Fibroblast of lung (primary cell): ENCODE results near the gene NOD1. TPM values are rescaled to one million over a fixed set of nuclear protein-coding genes. Genes with fewer than 3 reads are reported as not detected.

Experiments
- DNase-seq, 2 donors: peaks; one replicate each; pipeline versions ENCODE4 v3.0.0 to v3.0.0-alpha.2; 2010; ENCODE audit warnings: low read depth in 2 of 2
- H2AFZ ChIP-seq: 2 replicates; pipeline ENCODE4 v1.5.1; 2012; ENCODE audit warnings: low read length, control low read depth, inconsistent platforms
- H3K27ac ChIP-seq: 2 replicates; pipeline ENCODE4 v1.5.1; 2011; ENCODE audit warnings: low read length, control low read depth; ENCODE audit not compliant: insufficient read depth
- H3K27me3 ChIP-seq: 2 replicates; pipeline ENCODE4 v1.5.1; 2011; ENCODE audit warnings: mild to moderate bottlenecking, low read length; ENCODE audit not compliant: control insufficient read depth, insufficient read depth
- H3K36me3 ChIP-seq: 2 replicates; pipeline ENCODE4 v1.5.1; 2011; ENCODE audit warnings: low read length; ENCODE audit not compliant: control insufficient read depth, insufficient read depth
- H3K4me1 ChIP-seq: 2 replicates; pipeline ENCODE4 v1.5.1; 2011; ENCODE audit warnings: low read length; ENCODE audit not compliant: control insufficient read depth, insufficient read depth; ENCODE audit errors: extremely low read depth
- H3K4me2 ChIP-seq: 2 replicates; pipeline ENCODE4 v1.5.1; 2011; ENCODE audit warnings: low read length, control low read depth; ENCODE audit not compliant: insufficient read depth; ENCODE audit errors: extremely low read depth
- H3K4me3 ChIP-seq, 4 experiments: fragments of 200-600 bp in 1 of 4; sonication (generic) in 1 of 4; replicated peaks in 1 of 4; 2 replicates each; pipeline ENCODE4 v1.5.1; 2011 to 2016; ENCODE audit warnings: low read length in 4 of 4, low read depth in 3 of 4, mild to moderate bottlenecking in 3 of 4, control low read depth in 2 of 4, inconsistent platforms in 1 of 4, mixed read lengths in 1 of 4; ENCODE audit not compliant: insufficient read depth in 1 of 4; ENCODE audit errors: control extremely low read depth in 1 of 4
- H3K79me2 ChIP-seq: 2 replicates; pipeline ENCODE4 v1.5.1; 2012; ENCODE audit warnings: mild to moderate bottlenecking, low read length, inconsistent platforms; ENCODE audit not compliant: control insufficient read depth, insufficient read depth
- H3K9ac ChIP-seq: 2 replicates; pipeline ENCODE4 v1.5.1; 2011; ENCODE audit warnings: mild to moderate bottlenecking, low read length, control low read depth; ENCODE audit not compliant: insufficient read depth
- H3K9me3 ChIP-seq: 2 replicates; pipeline ENCODE4 v1.5.1; 2012; ENCODE audit warnings: low read depth, low read length; ENCODE audit not compliant: control insufficient read depth, insufficient read depth
- H4K20me1 ChIP-seq: 2 replicates; pipeline ENCODE4 v1.5.1; 2011; ENCODE audit warnings: low read length; ENCODE audit not compliant: control insufficient read depth, insufficient read depth; ENCODE audit errors: extremely low read depth
- EZH2 ChIP-seq: IDR thresholded peaks from 2 replicates; pipeline ENCODE4 v1.5.1; 2012; ENCODE audit warnings: low read length, control low read depth, mild to moderate bottlenecking; ENCODE audit errors: missing control alignments
- polyA plus RNA-seq, 2 donors: library from polyadenylated mRNA; depleted of rRNA in 1 of 2; stranded (reverse) in 1 of 2; unstranded in 1 of 2; fragments of >200 nt; gene quantifications; 2 replicates each; pipeline ENCODE4 v1.2.1, GENCODE V29; 2011 to 2012; ENCODE audit warnings: missing spikeins in 1 of 2
- total RNA-seq: library from RNA; depleted of rRNA; stranded (reverse); fragments of >200 nt; gene quantifications from 2 replicates; pipeline ENCODE4 v1.2.1, GENCODE V29; 2014
- TF ChIP-seq, protein P1 (sequence below), 2 donors: IDR thresholded peaks in 1 of 2; conservative IDR thresholded peaks in 1 of 2; 1 replicate in 1 of 2; 2 replicates in 1 of 2; pipeline ENCODE4 v1.5.1; 2011 to 2012; ENCODE audit warnings: low read length in 2 of 2, control low read depth in 1 of 2, inconsistent platforms in 1 of 2, low read depth in 1 of 2, mild to moderate bottlenecking in 1 of 2

Gene NOD1
- total and polyA plus RNA-seq, 2 donors (not counting 1 experiment from before 2014, with no cell fraction given), result 3.3 to 7.3 TPM

DNA sequence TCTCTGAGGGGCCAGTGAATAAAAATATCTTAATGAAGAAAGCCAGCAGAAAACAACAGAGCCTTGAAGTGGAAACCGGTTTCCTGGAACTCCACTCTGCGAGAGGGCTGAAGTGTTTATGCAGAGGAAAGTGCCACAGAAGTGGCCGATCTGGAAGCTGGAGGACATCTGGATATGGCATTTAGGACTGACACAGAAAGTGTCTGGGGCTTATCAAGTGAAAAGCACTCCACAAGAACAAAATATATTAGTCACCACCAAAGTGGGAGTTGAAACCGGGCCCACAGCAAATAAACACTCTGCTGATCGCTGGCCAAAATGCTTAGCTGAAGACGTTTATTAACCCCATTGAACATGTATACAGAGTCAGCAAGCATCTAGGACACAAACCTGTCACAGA, 7.8 kb downstream of the NOD1 start:
- no peaks in the 10 kb centered on the region for H4K20me1 ChIP-seq
- peak overlapping the region in 2 of 4 experiments; percentile 18 to 23 for H3K4me3 ChIP-seq
- peak overlapping the region; percentile 89 for H3K27ac ChIP-seq
- no peaks in the 10 kb centered on the region for H3K27me3 ChIP-seq
- H3K4me1 ChIP-seq, result peaks cover 51% of the 10 kb centered on the region
- H3K4me2 ChIP-seq, result peak overlapping the region; percentile 67
- no peak overlapping the region for H2AFZ ChIP-seq
- no peak overlapping the region for H3K9ac ChIP-seq
- H3K36me3 ChIP-seq, result no peaks in the 10 kb centered on the region
- peak; percentile 89 to 92 for DNase-seq
- TF ChIP-seq, protein P1, sequence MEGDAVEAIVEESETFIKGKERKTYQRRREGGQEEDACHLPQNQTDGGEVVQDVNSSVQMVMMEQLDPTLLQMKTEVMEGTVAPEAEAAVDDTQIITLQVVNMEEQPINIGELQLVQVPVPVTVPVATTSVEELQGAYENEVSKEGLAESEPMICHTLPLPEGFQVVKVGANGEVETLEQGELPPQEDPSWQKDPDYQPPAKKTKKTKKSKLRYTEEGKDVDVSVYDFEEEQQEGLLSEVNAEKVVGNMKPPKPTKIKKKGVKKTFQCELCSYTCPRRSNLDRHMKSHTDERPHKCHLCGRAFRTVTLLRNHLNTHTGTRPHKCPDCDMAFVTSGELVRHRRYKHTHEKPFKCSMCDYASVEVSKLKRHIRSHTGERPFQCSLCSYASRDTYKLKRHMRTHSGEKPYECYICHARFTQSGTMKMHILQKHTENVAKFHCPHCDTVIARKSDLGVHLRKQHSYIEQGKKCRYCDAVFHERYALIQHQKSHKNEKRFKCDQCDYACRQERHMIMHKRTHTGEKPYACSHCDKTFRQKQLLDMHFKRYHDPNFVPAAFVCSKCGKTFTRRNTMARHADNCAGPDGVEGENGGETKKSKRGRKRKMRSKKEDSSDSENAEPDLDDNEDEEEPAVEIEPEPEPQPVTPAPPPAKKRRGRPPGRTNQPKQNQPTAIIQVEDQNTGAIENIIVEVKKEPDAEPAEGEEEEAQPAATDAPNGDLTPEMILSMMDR (conservative IDR thresholded peaks at IDR 0.05 in 1 of 2, IDR thresholded peaks at IDR 0.05 in 1 of 2; ENCODE audit: low read depth in 1 of 2, low read length in 2 of 2), result no peak
- H3K79me2 ChIP-seq, result no peaks in the 10 kb centered on the region
- no peaks in the 10 kb centered on the region for H3K9me3 ChIP-seq

DNA sequence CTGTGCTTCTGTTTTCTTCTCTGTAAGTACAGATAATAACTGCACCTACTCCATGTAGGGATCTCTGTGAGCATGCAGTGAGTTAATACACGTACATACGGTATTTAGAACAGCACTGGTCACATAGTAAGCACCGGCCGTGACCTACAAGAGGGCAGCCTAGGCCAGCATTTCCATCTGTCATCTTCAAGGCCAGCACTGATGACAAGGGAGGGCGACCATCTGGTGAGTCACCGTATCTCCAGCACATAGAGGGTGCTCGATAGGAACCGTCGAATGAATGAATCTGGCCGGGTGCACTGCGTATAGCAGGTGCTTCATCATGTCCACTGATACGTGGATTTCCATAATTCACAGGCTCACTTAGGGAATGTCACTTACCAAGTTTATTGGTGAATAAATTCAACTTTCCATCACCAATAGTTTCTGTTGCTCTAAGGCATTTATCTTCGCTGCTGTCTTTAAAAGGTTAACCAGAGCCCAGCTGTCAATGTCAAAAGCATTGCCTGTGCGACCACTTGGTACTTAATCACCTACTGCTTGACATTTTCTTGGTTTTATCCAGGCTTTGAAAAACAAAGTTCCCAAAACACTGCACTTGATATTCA, 8.3 kb downstream of the NOD1 start:
- Histone ChIP-seq H3K4me2 (peak overlapping the region; percentile 67), H3K36me3 (no peaks in the 10 kb centered on the region), H3K27ac (peak overlapping the region; percentile 89), H4K20me1 (no peaks in the 10 kb centered on the region), H3K4me1 (peaks cover 50% of the 10 kb centered on the region), H2AFZ (no peak overlapping the region), H3K9ac (no peak overlapping the region), H3K9me3 (no peaks in the 10 kb centered on the region), H3K4me3 (peak overlapping the region in 2 of 4 experiments; percentile 18 to 23), H3K27me3 (no peaks in the 10 kb centered on the region), H3K79me2 (no peaks in the 10 kb centered on the region)
- peak; percentile 76 to 83 for DNase-seq
- TF ChIP-seq, protein P1 (conservative IDR thresholded peaks at IDR 0.05 in 1 of 2, IDR thresholded peaks at IDR 0.05 in 1 of 2; ENCODE audit: low read depth in 1 of 2, low read length in 2 of 2), result no peak
- no peak for TF ChIP-seq EZH2

DNA sequence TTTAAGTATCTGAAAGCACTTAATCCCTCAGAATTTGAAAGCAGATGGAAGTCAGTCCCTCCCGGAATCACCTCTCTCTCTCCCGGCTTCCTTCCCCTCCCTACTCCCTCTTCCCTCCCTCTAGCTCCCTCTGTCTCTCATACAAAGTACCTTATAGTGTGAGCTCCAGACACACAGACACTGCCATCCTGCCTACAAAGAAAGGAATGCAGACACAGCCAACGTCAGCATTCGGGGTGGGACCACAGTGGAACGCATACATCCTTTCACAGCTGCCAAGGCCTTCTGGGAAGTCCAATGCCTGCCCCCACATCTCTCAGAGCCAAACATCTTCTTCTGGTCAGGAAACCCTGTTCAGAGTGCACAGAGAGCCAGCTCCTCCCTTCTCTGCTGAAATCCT, 9.3 kb downstream of the NOD1 start:
- Histone ChIP-seq H3K79me2 (peaks cover 2% of the 10 kb centered on the region), H3K4me1 (peaks cover 52% of the 10 kb centered on the region), H3K9ac (no peak overlapping the region), H2AFZ (no peak overlapping the region), H3K36me3 (no peaks in the 10 kb centered on the region), H3K4me3 (peak overlapping the region in 1 of 4 experiments; percentile 29), H3K27ac (peak overlapping the region; percentile 89), H3K4me2 (peak overlapping the region; percentile 77), H4K20me1 (no peaks in the 10 kb centered on the region), H3K9me3 (no peaks in the 10 kb centered on the region), H3K27me3 (no peaks in the 10 kb centered on the region)
- TF ChIP-seq, protein P1 (conservative IDR thresholded peaks at IDR 0.05 in 1 of 2, IDR thresholded peaks at IDR 0.05 in 1 of 2; ENCODE audit: low read depth in 1 of 2, low read length in 2 of 2), result peak; percentile 54 to 67
- no peak for TF ChIP-seq EZH2
- peak; percentile 99 to 100 for DNase-seq
